ENCODE data around the gene MEG3.

MEG3 gene

GRCh38 chr14:100840286-100841065 lies 14.6 kb downstream of the MEG3 start:
- POLR2A ChIA-PET = no interaction called here
- CTCF ChIA-PET = interaction anchor here (0.8 kb wide), 1 partner anchor 455 kb away, joined by 4 read pairs; no protein-coding TSS in a partner anchor
- DNase-seq (ENCODE audit: extremely low spot score) = no peak
- TF ChIP-seq SP1 (IDR thresholded peaks at IDR 0.05) = no peak
- TF ChIP-seq SUZ12 (IDR thresholded peaks at IDR 0.05) = no peak
- no peak for TF ChIP-seq FOXK2 (IDR thresholded peaks at IDR 0.05)
- no peak for TF ChIP-seq LEF1 (IDR thresholded peaks at IDR 0.05; ENCODE audit: borderline replicate concordance)
- no peak for TF ChIP-seq FOXA1 (IDR thresholded peaks at IDR 0.05)
- TF ChIP-seq PKNOX1 (IDR thresholded peaks at IDR 0.05) = no peak
- TF ChIP-seq HDGF (IDR thresholded peaks at IDR 0.05; ENCODE audit: borderline replicate concordance) = no peak
- TF ChIP-seq ARNT (IDR thresholded peaks at IDR 0.05) = no peak
- TF ChIP-seq FOXM1 (IDR thresholded peaks at IDR 0.05; ENCODE audit: borderline replicate concordance) = no peak
- TF ChIP-seq CTBP1 (IDR thresholded peaks at IDR 0.05; ENCODE audit: borderline replicate concordance) = no peak
- no peak for TF ChIP-seq NFRKB (IDR thresholded peaks at IDR 0.05)
- TF ChIP-seq L3MBTL2 (conservative IDR thresholded peaks at IDR 0.05) = no peak
- no peak for TF ChIP-seq BHLHE40 (IDR thresholded peaks at IDR 0.05; ENCODE audit: borderline replicate concordance)
- no peak for TF ChIP-seq ZNF384 (IDR thresholded peaks at IDR 0.05)
- TF ChIP-seq ELF4 (IDR thresholded peaks at IDR 0.05) = no peak

- POLR2A ChIA-PET = no interaction called here
- DNase-seq (ENCODE audit: extremely low spot score) = no peak
- CTCF ChIA-PET = no interaction called here
- TF ChIP-seq FOXK2 (IDR thresholded peaks at IDR 0.05) (no peak), HDGF (IDR thresholded peaks at IDR 0.05; ENCODE audit: borderline replicate concordance) (no peak), PKNOX1 (IDR thresholded peaks at IDR 0.05) (no peak), SUZ12 (IDR thresholded peaks at IDR 0.05) (no peak), ZNF384 (IDR thresholded peaks at IDR 0.05) (no peak), LEF1 (IDR thresholded peaks at IDR 0.05; ENCODE audit: borderline replicate concordance) (no peak), CTBP1 (IDR thresholded peaks at IDR 0.05; ENCODE audit: borderline replicate concordance) (no peak), TARDBP (IDR thresholded peaks at IDR 0.05) (no peak), NFRKB (IDR thresholded peaks at IDR 0.05) (no peak), ELF4 (IDR thresholded peaks at IDR 0.05) (no peak), L3MBTL2 (conservative IDR thresholded peaks at IDR 0.05) (no peak), BHLHE40 (IDR thresholded peaks at IDR 0.05; ENCODE audit: borderline replicate concordance) (no peak), FOXM1 (IDR thresholded peaks at IDR 0.05; ENCODE audit: borderline replicate concordance) (no peak), ARNT (IDR thresholded peaks at IDR 0.05) (no peak), SP1 (IDR thresholded peaks at IDR 0.05) (no peak), FOXA1 (IDR thresholded peaks at IDR 0.05) (no peak)
These were observed 15.3 kb downstream of the MEG3 start for GRCh38 chr14:100841066-100841760.

GRCh38 chr14:100841761-100842403 lies 16.0 kb downstream of the MEG3 start:
- DNase-seq (ENCODE audit: extremely low spot score) = no peak
- ChIA-PET CTCF (no interaction called here), POLR2A (no interaction called here)
- no peak for TF ChIP-seq BHLHE40 (IDR thresholded peaks at IDR 0.05; ENCODE audit: borderline replicate concordance)
- no peak for TF ChIP-seq NFRKB (IDR thresholded peaks at IDR 0.05)
- TF ChIP-seq FOXK2 (IDR thresholded peaks at IDR 0.05) = no peak
- TF ChIP-seq L3MBTL2 (conservative IDR thresholded peaks at IDR 0.05) = no peak
- no peak for TF ChIP-seq FOXM1 (IDR thresholded peaks at IDR 0.05; ENCODE audit: borderline replicate concordance)
- no peak for TF ChIP-seq CTBP1 (IDR thresholded peaks at IDR 0.05; ENCODE audit: borderline replicate concordance)
- no peak for TF ChIP-seq LEF1 (IDR thresholded peaks at IDR 0.05; ENCODE audit: borderline replicate concordance)

- TF ChIP-seq ARNT (IDR thresholded peaks at IDR 0.05) (no peak), TARDBP (IDR thresholded peaks at IDR 0.05) (no peak), SP1 (IDR thresholded peaks at IDR 0.05) (no peak), NFRKB (IDR thresholded peaks at IDR 0.05) (no peak), HDGF (IDR thresholded peaks at IDR 0.05; ENCODE audit: borderline replicate concordance) (no peak), CTBP1 (IDR thresholded peaks at IDR 0.05; ENCODE audit: borderline replicate concordance) (no peak), L3MBTL2 (conservative IDR thresholded peaks at IDR 0.05) (no peak), BHLHE40 (IDR thresholded peaks at IDR 0.05; ENCODE audit: borderline replicate concordance) (no peak), FOXK2 (IDR thresholded peaks at IDR 0.05) (no peak)
- ChIA-PET POLR2A (no interaction called here), CTCF (interaction anchor here (0.6 kb wide), 1 partner anchor 785 kb away, joined by 3 read pairs; no protein-coding TSS in a partner anchor)
- DNase-seq (ENCODE audit: extremely low spot score) = no peak
These were observed 16.9 kb downstream of the MEG3 start for GRCh38 chr14:100842799-100843198.

- ChIA-PET CTCF (interaction anchor here (0.6 kb wide), 1 partner anchor 129 kb away, joined by 3 read pairs; no protein-coding TSS in a partner anchor), POLR2A (no interaction called here)
- DNase-seq (ENCODE audit: extremely low spot score) = no peak
- TF ChIP-seq HDGF (IDR thresholded peaks at IDR 0.05; ENCODE audit: borderline replicate concordance) = no peak
- no peak for TF ChIP-seq NFRKB (IDR thresholded peaks at IDR 0.05)
These were observed 18.1 kb downstream of the MEG3 start for GRCh38 chr14:100844082-100844408.

- TF ChIP-seq TARDBP (IDR thresholded peaks at IDR 0.05) (no peak), LEF1 (IDR thresholded peaks at IDR 0.05; ENCODE audit: borderline replicate concordance) (no peak), NFRKB (IDR thresholded peaks at IDR 0.05) (no peak), PKNOX1 (IDR thresholded peaks at IDR 0.05) (no peak), HDGF (IDR thresholded peaks at IDR 0.05; ENCODE audit: borderline replicate concordance) (no peak), SP1 (IDR thresholded peaks at IDR 0.05) (no peak), ARNT (IDR thresholded peaks at IDR 0.05) (no peak), FOXA1 (IDR thresholded peaks at IDR 0.05) (no peak), FOXK2 (IDR thresholded peaks at IDR 0.05) (no peak), ZNF384 (IDR thresholded peaks at IDR 0.05) (no peak), SUZ12 (IDR thresholded peaks at IDR 0.05) (no peak), BHLHE40 (IDR thresholded peaks at IDR 0.05; ENCODE audit: borderline replicate concordance) (no peak), CTBP1 (IDR thresholded peaks at IDR 0.05; ENCODE audit: borderline replicate concordance) (no peak), L3MBTL2 (conservative IDR thresholded peaks at IDR 0.05) (no peak), FOXM1 (IDR thresholded peaks at IDR 0.05; ENCODE audit: borderline replicate concordance) (no peak), ELF4 (IDR thresholded peaks at IDR 0.05) (no peak)
- ChIA-PET POLR2A (no interaction called here), CTCF (no interaction called here)
- no peak for DNase-seq (ENCODE audit: extremely low spot score)
These were observed 18.5 kb downstream of the MEG3 start for GRCh38 chr14:100844421-100844820.

All from HEK293T (cell line).